ENCODE measurements around the gene NRG2. TPM values are rescaled to one million over a fixed set of nuclear protein-coding genes. Genes with fewer than 3 reads are reported as not detected.

The NRG2 gene
- polyA plus RNA-seq, 3 donors = 0.01 TPM; not detected in 2

DNA sequence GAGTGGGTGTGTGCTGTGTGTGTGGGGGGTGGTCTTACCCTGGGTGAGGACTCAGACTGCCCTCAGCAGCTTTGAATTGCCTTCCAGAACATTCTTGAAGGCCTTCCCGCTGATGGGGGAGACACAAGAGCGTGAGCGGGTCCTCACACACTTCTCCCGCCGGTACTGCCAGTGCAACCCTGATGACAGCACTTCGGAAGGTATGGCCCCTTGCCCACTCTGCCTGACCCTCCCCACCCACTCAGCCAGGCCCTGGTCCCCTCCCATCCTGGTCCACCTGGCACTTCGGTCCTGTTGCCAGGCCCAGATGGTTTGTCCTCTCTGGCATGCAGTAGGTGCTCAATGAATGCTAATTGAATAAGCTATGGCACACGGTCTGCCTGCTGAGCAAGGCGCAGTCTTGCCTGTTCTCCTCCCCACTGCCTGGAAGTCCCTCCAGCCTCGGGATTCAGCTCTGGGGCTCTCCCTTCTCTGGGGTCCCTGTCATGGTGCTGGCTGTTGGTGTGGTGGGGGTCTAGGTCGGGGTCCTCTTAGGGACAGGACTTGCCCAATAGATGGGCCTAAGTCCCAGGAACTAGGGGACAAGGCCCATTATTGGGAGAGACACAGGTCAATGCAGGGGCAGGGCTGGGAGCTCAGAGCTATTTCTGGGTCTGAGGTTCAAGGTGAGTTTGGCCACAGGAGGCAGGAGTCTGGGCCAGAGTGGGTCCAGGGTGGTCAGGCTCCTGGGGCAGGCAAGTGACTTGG, 221.1 kb downstream of the NRG2 start:
- intact Hi-C loops (cut with micrococcal nuclease) = no loop called here
- Histone ChIP-seq H3K9ac (ENCODE audit: insufficient read depth, low read length, poor library complexity, severe bottlenecking) (no peak overlapping the region), H3K79me2 (ENCODE audit: insufficient read depth, low read length) (no peaks in the 10 kb centered on the region), H3K27ac (ENCODE audit: low read depth in 1 of 2, low read length in 2 of 2) (no peak overlapping the region), H3K9me3 (replicated peaks in 1 of 2; ENCODE audit: control insufficient read depth in 1 of 2, insufficient read depth in 1 of 2, low read length in 2 of 2) (peaks cover 0 to 3% of the 10 kb centered on the region in 2 donors), H3K36me3 (replicated peaks in 1 of 2; ENCODE audit: control insufficient read depth in 1 of 2, insufficient read depth in 2 of 2, low read length in 2 of 2) (no peaks in the 10 kb centered on the region), H2AFZ (ENCODE audit: insufficient read depth, low read depth, low read length, poor library complexity, severe bottlenecking) (no peak overlapping the region), H3K4me2 (replicated peaks; ENCODE audit: extremely low read depth, low read length, poor library complexity, severe bottlenecking) (no peak overlapping the region), H4K20me1 (ENCODE audit: insufficient read depth, low read length) (no peaks in the 10 kb centered on the region), H3K4me1 (ENCODE audit: control insufficient read depth in 1 of 2, insufficient read depth in 2 of 2, low read length in 2 of 2) (no peaks in the 10 kb centered on the region), H3K4me3 (replicated peaks in 1 of 3; ENCODE audit: low read depth in 2 of 3, low read length in 3 of 3) (no peak overlapping the region), H3K27me3 (ENCODE audit: control insufficient read depth in 2 of 2, insufficient read depth in 2 of 2, low read length in 2 of 2) (no peaks in the 10 kb centered on the region)
- Mint-ChIP-seq H3K4me3 (no peak overlapping the region), H3K27ac (no peak overlapping the region), H3K27me3 (ENCODE audit: low read depth in 3 of 3) (peaks cover 3 to 17% (median 13%) of the 10 kb centered on the region in 3 donors), H3K4me1 (no peaks in the 10 kb centered on the region), H3K36me3 (no peaks in the 10 kb centered on the region), H3K9me3 (peaks cover 0 to 11% (median 4%) of the 10 kb centered on the region in 7 donors)
- DNase-seq = no peak
- WGBS (ENCODE audit: insufficient coverage) = 98% methylated on average over 9 of the region's 11 CpGs
- TF ChIP-seq, protein P1, sequence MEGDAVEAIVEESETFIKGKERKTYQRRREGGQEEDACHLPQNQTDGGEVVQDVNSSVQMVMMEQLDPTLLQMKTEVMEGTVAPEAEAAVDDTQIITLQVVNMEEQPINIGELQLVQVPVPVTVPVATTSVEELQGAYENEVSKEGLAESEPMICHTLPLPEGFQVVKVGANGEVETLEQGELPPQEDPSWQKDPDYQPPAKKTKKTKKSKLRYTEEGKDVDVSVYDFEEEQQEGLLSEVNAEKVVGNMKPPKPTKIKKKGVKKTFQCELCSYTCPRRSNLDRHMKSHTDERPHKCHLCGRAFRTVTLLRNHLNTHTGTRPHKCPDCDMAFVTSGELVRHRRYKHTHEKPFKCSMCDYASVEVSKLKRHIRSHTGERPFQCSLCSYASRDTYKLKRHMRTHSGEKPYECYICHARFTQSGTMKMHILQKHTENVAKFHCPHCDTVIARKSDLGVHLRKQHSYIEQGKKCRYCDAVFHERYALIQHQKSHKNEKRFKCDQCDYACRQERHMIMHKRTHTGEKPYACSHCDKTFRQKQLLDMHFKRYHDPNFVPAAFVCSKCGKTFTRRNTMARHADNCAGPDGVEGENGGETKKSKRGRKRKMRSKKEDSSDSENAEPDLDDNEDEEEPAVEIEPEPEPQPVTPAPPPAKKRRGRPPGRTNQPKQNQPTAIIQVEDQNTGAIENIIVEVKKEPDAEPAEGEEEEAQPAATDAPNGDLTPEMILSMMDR (IDR thresholded peaks at IDR 0.05) = no peak

DNA sequence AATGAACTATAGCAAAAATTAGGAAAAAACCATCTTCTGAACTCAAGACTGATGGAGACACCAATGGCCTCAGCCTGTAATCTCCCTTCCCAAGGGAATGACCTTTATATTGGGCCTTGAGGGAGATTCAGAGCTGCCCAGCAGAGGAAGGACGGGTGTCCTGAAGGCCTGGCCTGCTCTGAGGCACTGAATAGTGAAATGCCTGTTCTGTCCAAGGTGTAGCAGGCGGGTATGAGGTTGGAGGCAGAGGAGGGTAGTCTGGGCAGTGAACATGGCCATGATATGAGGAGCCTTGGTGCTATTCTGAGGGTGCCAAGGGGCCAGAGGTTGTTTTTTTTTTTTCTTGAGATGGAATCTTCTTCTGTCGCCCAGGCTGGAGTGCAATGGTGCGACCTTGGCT, 222.5 kb downstream of the NRG2 start:
- 69% methylated on average over 2 of the region's 4 CpGs for WGBS (ENCODE audit: insufficient coverage)
- TF ChIP-seq, protein P1 (IDR thresholded peaks at IDR 0.05) = no peak
- Histone ChIP-seq H3K36me3 (replicated peaks in 1 of 2; ENCODE audit: control insufficient read depth in 1 of 2, insufficient read depth in 2 of 2, low read length in 2 of 2) (no peaks in the 10 kb centered on the region), H3K4me1 (ENCODE audit: control insufficient read depth in 1 of 2, insufficient read depth in 2 of 2, low read length in 2 of 2) (no peaks in the 10 kb centered on the region), H4K20me1 (ENCODE audit: insufficient read depth, low read length) (no peaks in the 10 kb centered on the region), H3K9ac (ENCODE audit: insufficient read depth, low read length, poor library complexity, severe bottlenecking) (no peak overlapping the region), H3K27ac (ENCODE audit: low read depth in 1 of 2, low read length in 2 of 2) (no peak overlapping the region), H3K9me3 (replicated peaks in 1 of 2; ENCODE audit: control insufficient read depth in 1 of 2, insufficient read depth in 1 of 2, low read length in 2 of 2) (peaks cover 0 to 3% of the 10 kb centered on the region in 2 donors), H2AFZ (ENCODE audit: insufficient read depth, low read depth, low read length, poor library complexity, severe bottlenecking) (no peak overlapping the region), H3K79me2 (ENCODE audit: insufficient read depth, low read length) (no peaks in the 10 kb centered on the region), H3K4me2 (replicated peaks; ENCODE audit: extremely low read depth, low read length, poor library complexity, severe bottlenecking) (no peak overlapping the region), H3K27me3 (ENCODE audit: control insufficient read depth in 2 of 2, insufficient read depth in 2 of 2, low read length in 2 of 2) (no peaks in the 10 kb centered on the region), H3K4me3 (replicated peaks in 1 of 3; ENCODE audit: low read depth in 2 of 3, low read length in 3 of 3) (no peak overlapping the region)
- intact Hi-C loops (cut with micrococcal nuclease) = no loop called here
- Mint-ChIP-seq H3K27me3 (ENCODE audit: low read depth in 3 of 3) (peaks cover 6 to 19% (median 16%) of the 10 kb centered on the region in 3 donors), H3K27ac (no peak overlapping the region), H3K9me3 (peaks cover 0 to 8% (median 4%) of the 10 kb centered on the region in 7 donors), H3K4me3 (no peak overlapping the region), H3K4me1 (no peaks in the 10 kb centered on the region), H3K36me3 (no peaks in the 10 kb centered on the region)
- DNase-seq = no peak
